Smooth muscle cell (in vitro differentiated cells): ENCODE measurements around the gene RAX2. TPM values are rescaled to one million over a fixed set of nuclear protein-coding genes. Genes with fewer than 3 reads are reported as not detected.

Source experiments
- DNase-seq: peaks from one replicate; lab custom pipeline; 2025; ENCODE audit not compliant: unreplicated experiment; lab: John Stamatoyannopoulos, UW
- H2AFZ ChIP-seq: fragments of 200-600 bp; sonication (generic); 2 replicates; pipeline ENCODE4 v1.6.0; 2016; ENCODE audit warnings: antibody characterized with exemption, low read depth, mild to moderate bottlenecking
- H3F3A ChIP-seq: fragments of 200-600 bp; sonication (generic); 2 replicates; pipeline ENCODE4 v1.6.0; 2017; ENCODE audit warnings: antibody characterized with exemption, low read depth
- H3K27ac ChIP-seq: fragments of 200-600 bp; sonication (generic); 2 replicates; pipeline ENCODE4 v1.5.1; 2016; ENCODE audit warnings: low read depth, mild to moderate bottlenecking
- H3K27me3 ChIP-seq: fragments of 200-600 bp; sonication (generic); 2 replicates; pipeline ENCODE4 v1.6.1; 2016; ENCODE audit warnings: low read depth, mild to moderate bottlenecking
- H3K36me3 ChIP-seq: fragments of 200-600 bp; sonication (generic); 2 replicates; pipeline ENCODE4 v1.5.1; 2016; ENCODE audit warnings: low read depth
- H3K4me1 ChIP-seq: fragments of 200-600 bp; sonication (generic); 2 replicates; pipeline ENCODE4 v1.5.1; 2016; ENCODE audit warnings: low read depth
- H3K4me2 ChIP-seq: fragments of 200-600 bp; sonication (generic); 2 replicates; pipeline ENCODE4 v1.6.0; 2016; ENCODE audit warnings: mild to moderate bottlenecking
- H3K4me3 ChIP-seq: fragments of 200-600 bp; sonication (generic); 2 replicates; pipeline ENCODE4 v1.5.1; 2016; ENCODE audit warnings: mild to moderate bottlenecking
- H3K79me2 ChIP-seq: fragments of 200-600 bp; sonication (generic); 2 replicates; pipeline ENCODE4 v1.6.0; 2016; ENCODE audit warnings: low read depth, mild to moderate bottlenecking
- H3K9ac ChIP-seq: fragments of 200-600 bp; sonication (generic); 2 replicates; pipeline ENCODE4 v1.6.0; 2016; ENCODE audit warnings: low read depth
- H3K9me3 ChIP-seq: fragments of 200-600 bp; sonication (generic); replicated peaks from 2 replicates; pipeline ENCODE4 v1.5.1; 2016; ENCODE audit warnings: low read depth
- H4K20me1 ChIP-seq: fragments of 200-600 bp; sonication (generic); 2 replicates; pipeline ENCODE4 v1.6.0; 2016; ENCODE audit warnings: low read depth
- WGBS: methylation state at CpG from one replicate; pipeline ENCODE4 v1.1.7; 2016; ENCODE audit warnings: low lambda C conversion rate; 5-methylcytosine and 5-hydroxymethylcytosine counted together
- polyA plus RNA-seq: library from polyadenylated mRNA; unstranded; fragments of >200 nt; fragmentation: Nextera tagmentation; extraction: Ambion mirVana; gene quantifications from 2 replicates; pipeline ENCODE4 v1.2.1, GENCODE V29; 2016
- total RNA-seq: library from RNA; depleted of rRNA; stranded (reverse); fragments of >200 nt; gene quantifications from 2 replicates; pipeline ENCODE4 v1.2.3, GENCODE V29; 2014
- TF ChIP-seq, protein P1 (sequence below): fragments of 200-600 bp; sonication (generic); IDR thresholded peaks from 2 replicates; pipeline ENCODE4 v1.5.1; 2017; ENCODE audit warnings: borderline replicate concordance, mild to moderate bottlenecking, antibody characterized with exemption; ENCODE audit not compliant: insufficient read depth, poor library complexity, severe bottlenecking

Gene RAX2
- total and polyA plus RNA-seq, 2 experiments from 2014 or later = not detected

DNA sequence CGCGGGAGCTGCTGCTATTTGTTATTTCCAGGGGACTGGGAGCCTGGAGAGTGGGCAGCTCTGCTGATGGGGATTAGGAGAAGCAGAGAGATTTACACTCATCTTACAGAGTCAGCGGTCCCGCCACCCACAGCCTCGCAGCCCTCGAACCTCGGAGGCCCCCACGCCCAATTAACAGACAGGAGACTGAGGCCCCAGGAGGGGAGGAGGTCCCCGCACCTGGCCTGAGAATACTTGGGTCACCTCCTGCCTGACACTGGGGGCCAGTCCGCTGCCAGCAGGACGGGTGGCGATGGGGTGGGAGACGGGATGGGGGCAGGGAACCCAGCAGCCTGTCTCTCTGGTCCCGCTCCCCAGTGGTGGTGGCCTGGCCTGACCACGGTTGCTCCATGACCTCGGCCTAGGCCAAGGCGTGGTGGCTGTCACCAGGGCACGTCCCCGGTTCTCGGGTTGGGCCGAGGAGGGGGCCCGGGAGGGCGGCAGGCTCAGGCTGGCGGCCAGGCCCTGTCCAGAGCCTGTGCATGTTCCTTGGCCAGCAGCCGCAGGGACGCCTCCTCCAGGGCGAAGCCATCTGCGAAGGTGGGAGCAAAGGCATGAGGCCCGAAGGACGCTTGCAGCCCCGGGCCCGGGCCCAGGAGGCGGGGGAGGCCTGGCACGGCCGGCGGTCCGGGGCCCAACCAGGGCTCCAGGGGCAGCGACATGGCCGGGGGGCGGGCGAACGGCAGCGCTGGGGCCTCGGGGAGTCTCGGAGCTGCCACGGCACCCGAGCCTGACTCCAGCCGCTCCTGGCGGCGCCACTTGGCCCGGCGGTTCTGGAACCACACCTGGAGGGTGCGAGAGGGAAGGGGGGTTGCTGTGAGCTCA lies 1.7 kb downstream of the RAX2 start:
- Histone ChIP-seq H3K4me3 (no peak overlapping the region), H3K27me3 (no peaks in the 10 kb centered on the region), H3K36me3 (no peaks in the 10 kb centered on the region), H3K9me3 (no peaks in the 10 kb centered on the region), H2AFZ (no peak overlapping the region), H3F3A (no peaks in the 10 kb centered on the region), H3K4me2 (no peak overlapping the region), H3K9ac (no peak overlapping the region), H3K4me1 (no peaks in the 10 kb centered on the region), H3K27ac (no peak overlapping the region), H4K20me1 (no peaks in the 10 kb centered on the region), H3K79me2 (no peaks in the 10 kb centered on the region)
- DNase-seq = no peak
- TF ChIP-seq, protein P1, sequence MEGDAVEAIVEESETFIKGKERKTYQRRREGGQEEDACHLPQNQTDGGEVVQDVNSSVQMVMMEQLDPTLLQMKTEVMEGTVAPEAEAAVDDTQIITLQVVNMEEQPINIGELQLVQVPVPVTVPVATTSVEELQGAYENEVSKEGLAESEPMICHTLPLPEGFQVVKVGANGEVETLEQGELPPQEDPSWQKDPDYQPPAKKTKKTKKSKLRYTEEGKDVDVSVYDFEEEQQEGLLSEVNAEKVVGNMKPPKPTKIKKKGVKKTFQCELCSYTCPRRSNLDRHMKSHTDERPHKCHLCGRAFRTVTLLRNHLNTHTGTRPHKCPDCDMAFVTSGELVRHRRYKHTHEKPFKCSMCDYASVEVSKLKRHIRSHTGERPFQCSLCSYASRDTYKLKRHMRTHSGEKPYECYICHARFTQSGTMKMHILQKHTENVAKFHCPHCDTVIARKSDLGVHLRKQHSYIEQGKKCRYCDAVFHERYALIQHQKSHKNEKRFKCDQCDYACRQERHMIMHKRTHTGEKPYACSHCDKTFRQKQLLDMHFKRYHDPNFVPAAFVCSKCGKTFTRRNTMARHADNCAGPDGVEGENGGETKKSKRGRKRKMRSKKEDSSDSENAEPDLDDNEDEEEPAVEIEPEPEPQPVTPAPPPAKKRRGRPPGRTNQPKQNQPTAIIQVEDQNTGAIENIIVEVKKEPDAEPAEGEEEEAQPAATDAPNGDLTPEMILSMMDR = no peak
- 90% methylated on average over 50 of the region's 53 CpGs for WGBS

DNA sequence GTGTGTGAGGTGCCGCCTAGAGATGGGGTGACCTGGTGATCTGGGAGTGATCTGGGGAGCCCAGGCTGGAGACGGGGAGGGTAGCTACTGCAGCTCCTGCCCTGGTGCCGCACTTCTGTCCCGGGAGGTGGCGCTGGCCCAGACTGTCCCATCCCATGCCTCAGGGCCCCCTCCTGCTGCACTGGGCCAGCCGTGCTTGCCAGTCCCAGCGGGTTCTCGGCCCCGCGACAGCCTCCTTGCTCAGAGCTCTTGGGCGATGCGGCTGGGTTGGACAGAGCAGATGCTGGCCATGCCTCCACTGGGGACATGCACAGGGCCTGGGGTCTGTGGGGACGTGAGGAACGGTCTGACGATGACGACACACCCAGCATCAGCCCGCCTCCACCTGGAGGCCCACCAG lies 2.5 kb downstream of the RAX2 start:
- TF ChIP-seq, protein P1 = no peak
- Histone ChIP-seq H3K4me3 (no peak overlapping the region), H3K9ac (no peak overlapping the region), H3K4me2 (no peak overlapping the region), H3K79me2 (no peaks in the 10 kb centered on the region), H2AFZ (no peak overlapping the region), H3K27ac (no peak overlapping the region), H3K9me3 (no peaks in the 10 kb centered on the region), H3K27me3 (no peaks in the 10 kb centered on the region), H3K4me1 (no peaks in the 10 kb centered on the region), H3K36me3 (no peaks in the 10 kb centered on the region), H3F3A (no peaks in the 10 kb centered on the region), H4K20me1 (no peaks in the 10 kb centered on the region)
- no peak for DNase-seq
- 92% methylated on average over 17 of the region's 17 CpGs for WGBS

DNA sequence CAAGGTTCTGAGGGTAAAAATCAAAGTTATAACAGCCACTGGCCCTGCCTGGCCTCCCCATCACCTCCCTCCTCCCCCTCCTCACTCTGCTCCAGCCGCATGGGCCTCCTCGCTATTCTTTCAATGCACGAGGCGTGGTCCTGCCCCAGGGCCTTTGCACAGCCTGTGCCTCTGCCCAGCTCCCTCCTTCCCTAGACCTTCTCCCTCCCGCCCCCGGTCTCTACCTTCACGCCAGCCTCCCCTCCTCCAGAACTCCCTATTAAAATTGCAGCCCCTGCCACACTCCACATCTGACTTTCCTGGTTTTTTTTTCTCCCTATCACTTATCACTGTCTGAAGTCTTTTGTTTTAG lies 3.3 kb downstream of the RAX2 start:
- WGBS = 94% methylated on average over 7 of the region's 7 CpGs

More for the DNA sequence above, 3.3 kb downstream of the RAX2 start:
- no peak overlapping the region for H3K27ac ChIP-seq
- H3K4me3 ChIP-seq = no peak overlapping the region
- H3K4me2 ChIP-seq = no peak overlapping the region
- no peaks in the 10 kb centered on the region for H3K4me1 ChIP-seq
- H4K20me1 ChIP-seq = no peaks in the 10 kb centered on the region
- no peaks in the 10 kb centered on the region for H3K27me3 ChIP-seq
- H3K79me2 ChIP-seq = no peaks in the 10 kb centered on the region
- DNase-seq = no peak
- no peaks in the 10 kb centered on the region for H3F3A ChIP-seq
- H3K36me3 ChIP-seq = no peaks in the 10 kb centered on the region
- no peak overlapping the region for H2AFZ ChIP-seq
- TF ChIP-seq, protein P1 = no peak
- no peak overlapping the region for H3K9ac ChIP-seq
- no peaks in the 10 kb centered on the region for H3K9me3 ChIP-seq
